Measurements from ENCODE around the gene NNAT. TPM values are rescaled to one million over a fixed set of nuclear protein-coding genes. Genes with fewer than 3 reads are reported as not detected.

NNAT gene
- total and polyA plus RNA-seq, 2 donors (not counting 1 experiment from before 2014, with no cell fraction given): not detected

DNA sequence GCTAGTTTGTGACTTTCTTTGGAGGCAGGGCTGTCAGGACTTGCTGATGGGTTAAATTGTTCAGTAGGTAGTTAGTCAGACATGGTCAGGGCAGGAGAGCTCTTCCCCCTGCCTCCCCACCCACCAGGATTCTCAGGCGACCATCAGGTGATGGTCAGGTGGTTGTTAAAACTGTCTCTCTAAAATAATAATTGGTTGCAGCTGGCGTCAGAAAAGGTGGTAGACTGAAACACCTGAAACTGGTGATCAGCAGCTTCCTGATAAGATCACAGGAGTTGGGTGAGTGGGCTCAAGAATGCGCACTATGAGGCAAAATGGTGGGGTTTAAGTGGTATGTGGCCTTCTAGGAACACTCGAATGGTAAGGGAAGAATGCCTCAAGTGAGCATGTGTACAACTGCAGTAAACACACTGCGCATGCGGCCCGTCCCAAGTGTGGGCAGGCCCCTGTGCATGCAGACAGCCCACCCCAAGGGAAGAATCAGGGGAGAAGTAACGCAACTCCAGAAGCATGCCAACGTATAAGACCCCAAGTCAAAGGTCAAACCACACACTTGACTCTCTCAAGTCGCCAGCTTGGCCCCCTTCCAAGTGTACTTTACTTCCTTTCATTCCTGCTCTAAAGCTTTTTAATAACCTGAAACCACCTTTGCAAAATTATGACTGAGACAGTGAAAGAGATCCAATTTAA, 14.5 kb downstream of the NNAT start:
- Histone ChIP-seq H3K27me3 (replicated peaks in 1 of 4; ENCODE audit: control extremely low read depth in 1 of 4, control insufficient read depth in 3 of 4, insufficient read depth in 4 of 4, low read length in 3 of 4) (no peaks in the 10 kb centered on the region), H3K4me2 (replicated peaks; ENCODE audit: low read depth, low read length, poor library complexity, severe bottlenecking) (no peak overlapping the region), H4K20me1 (ENCODE audit: control insufficient read depth, insufficient read depth, low read length, poor library complexity, severe bottlenecking) (no peaks in the 10 kb centered on the region), H3K27ac (ENCODE audit: low read length in 2 of 2) (no peak overlapping the region), H3K4me1 (ENCODE audit: control insufficient read depth in 2 of 2, insufficient read depth in 2 of 2, low read length in 2 of 2) (peaks cover 4 to 5% of the 10 kb centered on the region in 2 donors), H2AFZ (ENCODE audit: insufficient read depth, low read depth, low read length, poor library complexity, severe bottlenecking) (no peak overlapping the region), H3K36me3 (replicated peaks in 1 of 2; ENCODE audit: control extremely low read depth in 1 of 2, control insufficient read depth in 1 of 2, extremely low read depth in 1 of 2, insufficient read depth in 2 of 2, low read length in 1 of 2) (no peaks in the 10 kb centered on the region), H3K9ac (ENCODE audit: low read length) (no peak overlapping the region), H3K9me3 (ENCODE audit: control extremely low read depth in 1 of 3, control insufficient read depth in 2 of 3, insufficient read depth in 1 of 3, low read length in 2 of 3) (no peaks in the 10 kb centered on the region), H3K79me2 (ENCODE audit: control insufficient read depth, insufficient read depth, low read length) (no peaks in the 10 kb centered on the region), H3K4me3 (ENCODE audit: control extremely low read depth in 1 of 5, extremely low read depth in 1 of 5, insufficient read depth in 1 of 5, low read depth in 2 of 5, low read length in 4 of 5) (no peak overlapping the region)
- POLR2A ChIA-PET: no interaction called here
- CTCF ChIA-PET: interaction anchor here (0.9 to 9.8 kb wide), 10 partner anchors 12 to 458 kb away, joined by 3 to 307 read pairs (median 5); partner anchors contain the start of genes MROH8 and RPN2
- intact Hi-C loops (cut with micrococcal nuclease): no loop called here
- peak overlapping the region; percentile 18 for H3K27ac Mint-ChIP-seq
- DNase-seq (no peak), ATAC-seq (ENCODE audit: low read depth) (no peak)
- no peak overlapping the region for H3K4me3 Mint-ChIP-seq
- H3K9me3 Mint-ChIP-seq (ENCODE audit: insufficient read depth): no peaks in the 10 kb centered on the region
- TF ChIP-seq, protein P1, sequence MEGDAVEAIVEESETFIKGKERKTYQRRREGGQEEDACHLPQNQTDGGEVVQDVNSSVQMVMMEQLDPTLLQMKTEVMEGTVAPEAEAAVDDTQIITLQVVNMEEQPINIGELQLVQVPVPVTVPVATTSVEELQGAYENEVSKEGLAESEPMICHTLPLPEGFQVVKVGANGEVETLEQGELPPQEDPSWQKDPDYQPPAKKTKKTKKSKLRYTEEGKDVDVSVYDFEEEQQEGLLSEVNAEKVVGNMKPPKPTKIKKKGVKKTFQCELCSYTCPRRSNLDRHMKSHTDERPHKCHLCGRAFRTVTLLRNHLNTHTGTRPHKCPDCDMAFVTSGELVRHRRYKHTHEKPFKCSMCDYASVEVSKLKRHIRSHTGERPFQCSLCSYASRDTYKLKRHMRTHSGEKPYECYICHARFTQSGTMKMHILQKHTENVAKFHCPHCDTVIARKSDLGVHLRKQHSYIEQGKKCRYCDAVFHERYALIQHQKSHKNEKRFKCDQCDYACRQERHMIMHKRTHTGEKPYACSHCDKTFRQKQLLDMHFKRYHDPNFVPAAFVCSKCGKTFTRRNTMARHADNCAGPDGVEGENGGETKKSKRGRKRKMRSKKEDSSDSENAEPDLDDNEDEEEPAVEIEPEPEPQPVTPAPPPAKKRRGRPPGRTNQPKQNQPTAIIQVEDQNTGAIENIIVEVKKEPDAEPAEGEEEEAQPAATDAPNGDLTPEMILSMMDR (IDR thresholded peaks at IDR 0.05): no peak
- TF ChIP-seq EZH2 (IDR thresholded peaks at IDR 0.05; ENCODE audit: borderline replicate concordance, insufficient read depth, low read depth, low read length, poor library complexity, severe bottlenecking): no peak
- H3K27me3 Mint-ChIP-seq: peaks cover 16% of the 10 kb centered on the region
- WGBS (ENCODE audit: insufficient coverage): 79% methylated on average over 8 of the region's 10 CpGs
- H3K4me1 Mint-ChIP-seq: peaks cover 12% of the 10 kb centered on the region

DNA sequence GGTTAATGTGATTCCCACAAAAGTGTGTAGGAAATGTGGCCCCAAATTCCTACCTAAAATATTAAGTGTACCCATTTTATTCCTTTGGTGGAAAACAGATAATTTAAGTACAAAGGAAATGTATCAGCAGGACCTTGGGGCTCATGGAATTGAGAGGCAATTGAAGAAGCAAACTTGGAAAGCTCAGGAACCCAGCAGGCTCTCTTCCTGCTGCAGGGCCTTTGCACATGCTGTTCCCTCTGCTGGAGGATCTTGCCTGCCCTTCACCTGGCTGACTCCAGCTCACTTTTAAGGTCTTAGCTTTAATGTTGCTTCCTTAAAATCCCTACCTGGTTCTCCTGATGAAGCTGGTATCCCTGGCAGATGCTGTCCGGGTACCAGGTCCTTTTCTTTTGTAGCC, 16.5 kb downstream of the NNAT start:
- H3K36me3 ChIP-seq (replicated peaks in 1 of 2; ENCODE audit: control extremely low read depth in 1 of 2, control insufficient read depth in 1 of 2, extremely low read depth in 1 of 2, insufficient read depth in 2 of 2, low read length in 1 of 2): no peaks in the 10 kb centered on the region
- DNase-seq (no peak), ATAC-seq (ENCODE audit: low read depth) (no peak)
- intact Hi-C loops (cut with micrococcal nuclease): no loop called here
- no peak overlapping the region for H3K4me3 ChIP-seq (ENCODE audit: control extremely low read depth in 1 of 5, extremely low read depth in 1 of 5, insufficient read depth in 1 of 5, low read depth in 2 of 5, low read length in 4 of 5)
- no peaks in the 10 kb centered on the region for H4K20me1 ChIP-seq (ENCODE audit: control insufficient read depth, insufficient read depth, low read length, poor library complexity, severe bottlenecking)
- CTCF ChIA-PET: interaction anchor here (1.5 to 1.7 kb wide), 3 partner anchors 153 to 337 kb away, joined by 5 to 11 read pairs (median 5); no protein-coding TSS in a partner anchor
- TF ChIP-seq, protein P1 (IDR thresholded peaks at IDR 0.05): no peak
- TF ChIP-seq EZH2 (IDR thresholded peaks at IDR 0.05; ENCODE audit: borderline replicate concordance, insufficient read depth, low read depth, low read length, poor library complexity, severe bottlenecking): no peak
- H3K4me1 Mint-ChIP-seq: peaks cover 12% of the 10 kb centered on the region
- WGBS (ENCODE audit: insufficient coverage): no CpG with 5 or more reads among the region's 1 CpG
- H3K4me2 ChIP-seq (replicated peaks; ENCODE audit: low read depth, low read length, poor library complexity, severe bottlenecking): no peak overlapping the region
- no peaks in the 10 kb centered on the region for H3K27me3 ChIP-seq (replicated peaks in 1 of 4; ENCODE audit: control extremely low read depth in 1 of 4, control insufficient read depth in 3 of 4, insufficient read depth in 4 of 4, low read length in 3 of 4)
- peaks cover 4 to 5% of the 10 kb centered on the region in 2 donors for H3K4me1 ChIP-seq (ENCODE audit: control insufficient read depth in 2 of 2, insufficient read depth in 2 of 2, low read length in 2 of 2)
- no peak overlapping the region for H3K9ac ChIP-seq (ENCODE audit: low read length)
- no peaks in the 10 kb centered on the region for H3K79me2 ChIP-seq (ENCODE audit: control insufficient read depth, insufficient read depth, low read length)
- H3K9me3 Mint-ChIP-seq (ENCODE audit: insufficient read depth): no peaks in the 10 kb centered on the region
- H3K27me3 Mint-ChIP-seq: peaks cover 20% of the 10 kb centered on the region
- no peaks in the 10 kb centered on the region for H3K9me3 ChIP-seq (ENCODE audit: control extremely low read depth in 1 of 3, control insufficient read depth in 2 of 3, insufficient read depth in 1 of 3, low read length in 2 of 3)
- no peak overlapping the region for H3K27ac Mint-ChIP-seq
- H3K27ac ChIP-seq (ENCODE audit: low read length in 2 of 2): no peak overlapping the region
- H3K4me3 Mint-ChIP-seq: no peak overlapping the region
- no peak overlapping the region for H2AFZ ChIP-seq (ENCODE audit: insufficient read depth, low read depth, low read length, poor library complexity, severe bottlenecking)
- POLR2A ChIA-PET: interaction anchor here (0.5 kb wide), 1 partner anchor 264 kb away, joined by 3 read pairs; no protein-coding TSS in a partner anchor

Measured in B cell (primary cell).